HEK293 (cell line): ENCODE measurements around the gene INTS14.

Experiments
- ZNF561 ChIP-seq: fragments of 450-650 bp; IDR thresholded peaks from 2 replicates; pipeline ENCODE4 v1.5.1; 2018; ENCODE audit warnings: missing biosample characterization, missing genetic modification characterization, borderline replicate concordance
- ZNF670 ChIP-seq: fragments of 450-650 bp; formaldehyde crosslinking; IDR thresholded peaks from 2 replicates; pipeline ENCODE4 v1.5.1; 2016; ENCODE audit warnings: missing biosample characterization, missing genetic modification characterization, low read depth

DNA sequence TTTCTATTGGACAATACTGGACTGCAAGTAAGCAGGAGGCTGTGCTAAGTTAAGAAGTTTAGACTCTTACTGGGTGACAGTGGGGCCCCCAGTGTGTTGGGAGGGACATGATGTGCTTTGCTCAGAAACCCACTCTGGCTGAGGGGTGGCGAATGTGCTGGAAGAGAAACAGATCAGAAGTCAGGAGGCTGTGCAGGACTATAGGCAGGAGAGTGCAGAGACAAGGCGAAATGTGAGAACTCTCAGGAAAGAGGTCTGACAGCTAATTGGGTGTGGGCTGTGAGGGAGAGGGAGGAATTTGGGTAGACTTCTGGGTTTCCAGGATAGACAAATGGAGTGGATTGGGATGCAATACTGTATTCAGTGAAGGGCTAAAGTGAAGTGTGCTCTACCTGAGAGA lies 22.8 kb upstream of the INTS14 start:
- TF ChIP-seq ZNF561 (tag by site-specific recombination) (no peak), ZNF670 (no peak)
